ENCODE results near the gene FAM53A.
"Not testable (repeated sequence)": the region's sequence is repeated elsewhere in the genome, so short reads cannot be mapped to it uniquely, and the experiment has no call there.

FAM53A gene

DNA sequence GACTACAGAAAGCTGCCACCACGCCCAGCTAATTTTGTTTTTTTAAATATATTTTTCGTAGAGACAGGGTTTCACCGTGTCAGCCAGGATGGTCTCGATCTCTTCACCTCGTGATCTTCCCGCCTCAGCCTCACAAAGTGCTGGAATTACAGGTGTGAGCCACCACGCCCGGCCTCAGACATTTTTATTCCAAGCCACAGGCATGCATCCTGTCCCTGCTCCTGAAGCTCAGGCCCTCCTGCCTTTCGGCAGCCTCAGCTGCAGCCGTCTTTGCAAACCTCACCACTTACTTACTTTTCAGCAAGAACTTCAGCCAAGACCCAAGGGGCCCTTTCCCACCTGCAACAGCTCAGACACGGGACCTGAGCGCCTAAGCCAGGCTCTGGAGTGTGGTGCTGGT lies 26.0 kb downstream of the FAM53A start:
- DNase-seq: no peak

GRCh38 chr4:1656986-1657385 lies 27.1 kb downstream of the FAM53A start:
- DNase-seq: no peak

GRCh38 chr4:1656132-1656531 lies 28.0 kb downstream of the FAM53A start:
- no peak for DNase-seq

DNA sequence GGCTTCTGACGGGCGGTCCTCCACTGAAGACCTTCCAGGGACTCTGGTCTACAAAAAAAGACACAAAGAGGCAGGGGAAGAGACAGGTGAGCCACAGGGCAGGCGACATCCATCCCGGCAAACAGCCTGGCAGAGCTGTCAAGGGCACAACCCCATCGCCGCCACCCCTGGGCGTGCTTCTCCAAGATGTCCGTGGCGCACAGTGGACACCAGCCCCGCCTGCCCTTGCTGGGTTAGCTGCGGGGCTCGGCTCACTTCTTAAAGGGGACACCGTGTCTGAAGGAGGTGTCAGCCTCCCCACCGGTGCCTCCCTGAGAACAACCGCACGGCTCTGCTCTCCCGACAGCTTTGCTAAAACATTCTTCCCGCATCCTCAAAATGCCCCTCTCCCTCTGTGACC lies 28.4 kb downstream of the FAM53A start:
- no peak for DNase-seq

GRCh38 chr4:1655081-1655480 lies 29.0 kb downstream of the FAM53A start:
- no peak for DNase-seq

GRCh38 chr4:1654216-1654955 lies 29.7 kb downstream of the FAM53A start:
- DNase-seq: no peak

DNA sequence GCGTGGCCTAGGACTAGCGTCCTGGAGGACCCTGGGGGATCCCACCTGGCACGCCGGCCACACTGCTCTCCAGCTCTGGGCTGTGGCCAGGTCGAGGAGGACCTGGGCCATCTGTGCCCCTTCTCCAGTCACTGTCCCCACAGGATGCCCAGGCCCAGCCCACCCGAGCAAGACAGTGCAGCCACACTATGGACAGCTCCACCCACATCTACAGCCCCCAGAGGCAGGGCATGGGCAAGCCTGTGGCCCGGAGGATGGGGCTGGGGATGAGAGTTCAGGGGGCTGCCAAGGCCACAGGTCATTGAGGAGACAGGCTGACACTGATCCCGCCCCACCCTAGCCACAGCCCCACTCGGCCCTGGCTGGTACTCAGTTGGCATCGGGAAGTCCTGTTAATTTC lies 30.3 kb downstream of the FAM53A start:
- DNase-seq: no peak

DNA sequence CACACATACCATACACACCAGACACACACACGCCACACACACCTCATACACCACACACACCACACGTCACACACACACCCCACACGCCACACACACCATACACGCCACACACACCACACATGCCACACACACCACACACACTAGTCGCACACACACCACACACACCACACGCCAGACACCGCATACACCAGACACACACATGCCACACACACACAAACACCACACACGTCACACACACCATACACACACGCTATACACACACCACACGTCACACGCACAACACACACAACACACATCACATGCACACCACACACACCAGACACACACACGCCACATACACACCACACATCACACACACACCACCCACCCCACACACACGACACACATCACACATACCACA lies 32.0 kb downstream of the FAM53A start:
- DNase-seq: no peak

- no peak for DNase-seq
These were observed 32.5 kb downstream of the FAM53A start for GRCh38 chr4:1651609-1652008.

- no peak for DNase-seq
These were observed 35.2 kb downstream of the FAM53A start for GRCh38 chr4:1648962-1649361.

- no peak for DNase-seq
These were observed 36.7 kb downstream of the FAM53A start for GRCh38 chr4:1647432-1647831.

- DNase-seq: no peak
These were observed 37.4 kb downstream of the FAM53A start for GRCh38 chr4:1646690-1647089.

GRCh38 chr4:1644891-1645657 lies 39.0 kb downstream of the FAM53A start:
- no peak for DNase-seq

DNA sequence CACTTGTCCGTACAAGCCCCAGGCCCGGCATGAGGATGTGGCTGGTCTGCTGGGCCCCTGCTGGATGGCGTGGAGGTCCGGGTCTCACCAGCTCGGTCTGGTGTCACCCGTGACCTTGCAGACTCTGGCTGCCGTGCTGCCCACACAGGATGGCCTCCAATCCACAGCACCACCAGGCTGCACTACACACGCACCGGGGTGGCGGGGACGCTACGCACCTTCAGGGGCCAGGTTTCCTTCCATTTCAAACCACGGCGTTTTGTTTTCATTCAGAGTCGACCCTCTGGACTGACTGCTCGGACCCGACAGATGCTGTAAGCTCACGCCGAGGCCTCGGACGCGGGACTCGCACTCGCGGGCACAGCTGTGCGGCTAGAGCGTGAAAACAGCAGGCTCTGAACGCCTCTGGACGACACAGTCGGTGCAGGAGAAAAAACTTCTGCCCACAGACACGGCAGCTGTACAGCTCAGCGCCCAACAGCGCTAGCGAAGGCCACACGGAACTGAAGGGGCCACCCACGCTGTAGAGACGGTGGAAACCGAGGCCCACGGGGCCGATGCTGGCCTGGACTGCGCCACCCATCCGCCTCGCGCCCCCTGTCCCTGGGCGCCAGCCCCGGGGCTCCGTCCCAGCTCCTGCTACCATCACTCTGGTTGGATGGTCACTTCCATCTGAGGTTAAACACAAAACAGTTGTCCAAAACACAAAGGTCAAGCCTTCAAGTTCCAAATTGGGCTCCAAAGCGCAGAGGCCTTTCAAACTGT lies 40.0 kb downstream of the FAM53A start:
- DNase-seq: no peak

DNA sequence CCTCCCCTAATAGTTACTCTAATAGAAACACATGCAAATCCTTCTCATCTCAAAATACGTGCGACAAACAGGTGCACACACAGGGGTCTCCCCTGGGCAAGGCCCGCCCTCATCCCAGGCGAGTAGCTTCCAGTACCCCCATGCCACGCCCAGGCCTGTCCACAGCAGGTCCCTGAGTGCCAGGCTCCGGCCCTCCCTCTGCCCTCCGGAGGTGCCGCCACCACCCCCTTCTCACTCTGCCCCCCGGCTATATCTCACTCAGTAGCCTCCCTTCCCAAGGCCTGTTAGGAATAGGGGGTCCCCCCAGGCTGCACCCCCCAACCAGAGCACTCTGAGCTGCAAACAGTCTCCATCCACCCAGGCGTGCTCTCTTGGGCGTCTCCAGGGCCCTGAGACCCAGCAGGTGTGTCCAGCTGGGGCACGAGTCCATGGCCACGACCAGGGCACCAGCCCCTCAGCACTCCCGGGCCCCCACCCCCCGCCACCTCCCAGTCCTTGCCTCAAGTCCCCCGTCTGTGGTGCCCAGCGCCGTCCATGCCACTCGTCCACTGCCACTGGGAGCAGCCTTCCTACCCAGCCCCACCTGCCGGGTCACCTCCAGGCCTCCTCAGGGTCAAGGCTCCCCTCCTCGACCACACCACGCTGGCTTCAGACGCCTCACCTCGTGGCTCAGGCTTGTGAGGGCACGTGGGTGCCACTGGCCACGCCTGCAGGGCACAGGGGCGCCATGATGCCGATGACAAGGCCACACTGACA lies 41.7 kb downstream of the FAM53A start:
- DNase-seq: no peak

DNA sequence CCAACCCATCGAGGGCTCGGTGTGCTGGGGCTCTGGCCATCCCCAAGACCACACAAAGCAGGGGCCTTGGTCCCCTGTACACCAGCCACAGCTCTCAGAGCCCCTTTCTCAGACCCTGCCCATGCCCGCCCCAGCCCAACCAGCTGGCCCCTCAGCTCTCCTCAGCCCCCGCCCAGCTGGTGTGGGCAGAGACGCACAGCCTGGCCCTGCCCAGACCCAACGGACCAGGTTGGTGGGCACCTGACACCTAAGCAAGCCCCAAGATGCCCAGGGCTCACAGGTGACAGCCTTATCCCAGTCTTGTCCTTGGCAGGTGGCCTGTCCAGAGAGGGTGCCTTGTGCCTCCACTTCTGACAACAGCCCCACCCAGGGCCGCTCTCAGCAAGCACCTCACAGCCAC lies 42.4 kb downstream of the FAM53A start:
- no peak for DNase-seq

DNA sequence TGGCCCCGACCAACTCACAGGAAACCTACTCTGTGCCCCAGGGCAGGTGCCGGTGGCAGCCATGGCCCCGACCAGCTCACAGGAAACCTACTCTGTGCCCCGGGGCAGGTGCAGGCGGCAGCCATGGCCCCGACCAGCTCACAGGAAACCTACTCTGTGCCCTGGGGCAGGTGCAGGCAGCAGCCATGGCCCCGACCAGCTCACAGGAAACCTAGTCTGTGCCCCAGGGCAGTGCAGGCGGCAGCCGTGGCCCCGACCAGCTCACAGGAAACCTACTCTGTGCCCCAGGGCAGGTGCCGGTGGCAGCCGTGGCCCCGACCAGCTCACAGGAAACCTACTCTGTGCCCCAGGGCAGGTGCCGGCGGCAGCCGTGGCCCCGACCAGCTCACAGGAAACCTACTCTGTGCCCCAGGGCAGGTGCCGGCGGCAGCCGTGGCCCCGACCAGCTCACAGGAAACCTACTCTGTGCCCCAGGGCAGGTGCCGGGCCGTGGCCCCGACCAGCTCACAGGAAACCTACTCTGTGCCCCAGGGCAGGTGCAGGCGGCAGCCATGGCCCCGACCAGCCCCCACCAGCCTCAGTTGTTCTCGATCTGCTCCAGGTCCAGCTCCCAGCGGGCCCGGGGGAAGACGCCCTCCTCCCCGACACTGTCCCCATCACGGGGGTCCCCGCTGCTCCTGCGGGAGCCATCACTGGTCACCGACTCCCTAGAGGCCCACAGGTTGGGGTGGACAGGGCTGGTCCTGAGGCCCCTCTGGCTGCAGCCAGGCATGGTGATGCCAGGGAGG lies 43.2 kb downstream of the FAM53A start:
- not testable (repeated sequence) for DNase-seq

DNA sequence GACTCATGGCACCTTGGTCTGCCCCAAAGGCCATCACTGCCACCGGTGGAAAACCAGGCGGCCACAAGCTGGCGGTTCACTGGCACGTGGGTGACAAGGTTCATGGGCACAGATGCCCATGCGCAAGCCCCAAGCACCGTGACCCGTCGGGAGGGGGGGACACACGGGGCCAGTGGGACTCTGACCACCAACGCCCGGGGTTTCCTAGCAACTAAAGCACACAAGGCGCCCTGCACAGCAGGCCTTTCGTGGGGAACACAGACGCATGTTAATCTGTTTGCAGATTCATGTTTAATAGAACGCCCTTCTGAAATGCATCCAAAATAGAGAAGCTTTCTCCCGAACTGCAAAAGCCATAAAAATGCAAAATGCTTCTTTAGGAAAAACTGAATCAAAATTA lies 43.9 kb downstream of the FAM53A start:
- DNase-seq: no peak

DNA sequence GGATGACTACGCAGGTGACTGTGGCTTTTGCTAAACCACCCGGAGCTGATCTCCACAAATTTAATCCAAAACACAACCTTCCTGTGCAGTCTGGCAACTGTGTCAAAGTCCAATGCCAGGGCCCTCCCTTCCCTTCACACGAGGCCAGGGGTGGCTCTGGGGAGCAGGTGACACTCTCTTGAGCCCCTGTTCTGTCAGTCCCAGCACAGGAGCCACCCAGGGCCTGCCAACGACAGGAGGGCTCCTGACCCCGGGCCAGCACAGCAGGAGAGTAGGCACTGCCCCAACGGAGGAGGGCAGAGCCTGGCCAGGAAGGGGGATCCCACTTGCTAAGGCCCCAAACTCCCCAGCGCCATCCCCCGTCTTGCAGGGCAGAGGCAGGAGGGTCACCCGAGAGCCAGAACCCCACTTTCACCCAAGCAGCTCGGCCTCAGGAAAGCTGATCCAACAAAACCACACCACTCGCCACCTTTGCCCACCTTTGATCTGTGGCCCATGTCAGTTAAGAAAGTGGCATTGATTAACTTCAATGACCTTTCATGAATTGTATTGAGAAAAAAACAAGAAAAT lies 44.7 kb downstream of the FAM53A start:
- no peak for DNase-seq

DNA sequence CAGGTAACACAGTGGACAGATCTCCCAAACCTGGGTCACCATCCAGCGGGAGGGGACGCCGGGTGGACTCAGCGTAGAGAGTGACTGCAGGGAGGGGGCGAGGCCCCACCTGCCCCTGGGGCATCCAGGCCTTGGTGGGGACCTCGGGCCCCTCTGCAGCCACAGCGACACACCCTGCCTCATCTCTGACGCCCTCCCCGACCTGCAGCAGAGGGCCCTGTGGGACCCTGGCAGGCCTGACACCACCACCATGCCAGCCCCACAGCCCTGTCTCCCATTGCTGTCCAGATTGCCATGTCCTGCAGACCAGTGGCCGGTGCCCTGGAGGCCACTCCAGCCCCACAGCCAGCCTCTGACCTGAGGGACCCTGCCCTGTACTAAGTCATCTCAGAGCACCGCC lies 45.2 kb downstream of the FAM53A start:
- DNase-seq: no peak

GRCh38 chr4:1638272-1638598 lies 45.9 kb downstream of the FAM53A start:
- DNase-seq: no peak
